NCI-H2227 (cell line): Measurements from ENCODE around the gene TUSC2.
"Not testable (repeated sequence)": the region's sequence is repeated elsewhere in the genome, so short reads cannot be mapped to it uniquely, and the experiment has no call there.

Source experiments
- DNase-seq: peaks from one replicate; lab custom pipeline; 2025; ENCODE audit not compliant: unreplicated experiment; lab: John Stamatoyannopoulos, UW

The TUSC2 gene

DNA sequence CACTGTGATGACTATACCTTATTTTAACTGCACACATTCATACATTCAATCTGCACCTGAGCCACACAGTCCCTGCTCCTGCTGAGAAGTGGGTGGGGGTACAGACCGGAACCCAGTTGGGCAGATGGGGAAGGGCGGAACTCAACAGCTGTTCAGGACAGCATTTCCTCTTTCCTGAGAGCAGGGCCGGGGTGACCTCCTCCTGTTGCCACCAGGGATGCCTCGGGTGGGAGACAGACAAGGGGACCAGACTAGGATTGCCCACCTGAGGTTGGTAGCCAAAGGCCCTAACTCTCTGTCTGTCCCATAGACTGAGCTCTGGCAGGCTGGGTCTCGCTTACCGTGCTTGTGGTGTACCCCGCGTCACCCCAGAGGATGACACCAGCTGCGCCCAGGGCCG, 9.4 kb downstream of the TUSC2 start:
- no peak for DNase-seq

DNA sequence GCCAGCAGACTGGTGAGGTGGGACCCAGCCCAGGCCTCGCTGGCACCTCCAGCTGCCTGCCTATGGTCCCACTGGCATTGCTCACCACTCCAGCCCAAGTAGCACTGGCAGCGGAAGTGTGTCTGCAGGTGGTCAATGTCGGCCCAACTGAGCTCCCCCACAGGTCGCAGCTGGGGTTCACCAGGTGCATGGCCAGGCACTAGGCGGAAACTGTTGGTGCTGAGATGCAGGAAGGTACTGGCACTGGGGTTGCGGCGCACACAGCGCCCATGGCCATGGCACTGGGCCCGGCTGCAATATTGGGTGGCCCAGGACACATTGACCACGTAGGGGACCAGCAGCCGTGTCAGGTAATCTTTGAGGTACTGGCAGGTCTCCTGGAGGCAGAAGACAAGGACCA, 9.9 kb downstream of the TUSC2 start:
- no peak for DNase-seq

DNA sequence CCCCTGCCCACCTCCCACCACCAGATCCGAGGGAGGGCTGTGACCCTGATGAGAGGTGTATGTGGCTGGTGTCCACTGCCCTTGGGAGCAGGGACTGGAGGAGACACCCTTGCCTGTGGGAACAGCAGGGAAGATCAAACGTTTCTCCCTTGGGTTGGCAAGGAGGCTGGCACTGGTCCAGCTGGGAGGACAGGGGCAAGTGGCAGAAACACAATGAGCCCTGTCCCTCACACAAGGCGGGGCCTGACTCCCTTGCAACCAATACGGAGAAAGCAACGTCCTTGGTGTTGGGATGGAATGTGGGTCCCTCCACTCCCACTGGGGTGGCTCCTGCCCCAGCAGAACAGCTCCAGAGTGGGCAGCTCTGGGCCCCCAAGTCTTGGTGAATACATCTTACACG, 10.7 kb downstream of the TUSC2 start:
- no peak for DNase-seq

DNA sequence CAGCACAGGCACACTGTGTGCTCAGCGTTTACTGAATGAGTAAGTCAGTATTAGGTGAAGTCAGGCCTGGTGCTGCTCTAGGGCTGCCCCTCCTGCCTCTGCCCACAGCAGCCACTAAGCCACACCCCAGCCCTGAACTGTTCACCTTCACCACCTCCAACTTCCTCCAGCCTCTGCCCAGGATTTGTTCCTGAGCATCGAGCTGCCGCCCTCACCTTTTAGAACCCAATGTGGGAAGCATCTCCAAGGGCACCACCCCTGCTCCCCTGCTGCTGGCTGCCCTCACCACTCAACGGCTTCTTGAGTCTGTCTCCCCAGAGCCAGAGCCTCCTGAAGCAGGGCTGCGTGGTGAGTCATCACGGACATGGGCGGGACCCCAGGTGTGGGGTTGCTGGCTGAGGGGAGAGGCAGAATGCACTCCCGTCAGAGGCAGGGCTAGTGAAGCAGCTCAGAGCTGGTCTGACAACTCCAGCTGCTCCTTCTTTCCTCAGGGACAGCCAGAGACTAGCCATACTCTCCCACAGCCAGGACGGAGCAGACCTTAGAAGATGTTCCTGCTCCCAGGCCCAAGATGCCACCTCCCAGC, 11.3 kb downstream of the TUSC2 start:
- DNase-seq: peak; percentile 67

DNA sequence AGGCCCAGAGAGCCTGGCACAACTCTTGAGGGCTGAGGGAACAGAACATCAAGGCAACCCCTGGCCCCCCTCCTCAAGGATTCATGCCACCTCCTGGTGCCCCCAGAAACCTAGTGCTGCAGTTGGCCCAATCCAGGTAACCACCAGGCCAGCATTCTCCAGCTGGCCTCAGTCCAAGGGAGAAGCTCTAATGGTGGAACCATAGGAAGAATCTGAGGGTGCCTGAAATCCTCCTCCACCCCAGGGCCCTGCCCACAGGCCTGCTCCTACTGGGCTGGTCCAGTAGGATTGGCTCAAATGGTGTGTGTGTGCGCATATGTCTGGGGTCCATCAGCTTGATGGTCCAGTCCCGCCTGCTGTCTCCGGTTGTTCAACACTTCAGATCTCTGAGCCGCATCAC, 13.2 kb downstream of the TUSC2 start:
- no peak for DNase-seq

DNA sequence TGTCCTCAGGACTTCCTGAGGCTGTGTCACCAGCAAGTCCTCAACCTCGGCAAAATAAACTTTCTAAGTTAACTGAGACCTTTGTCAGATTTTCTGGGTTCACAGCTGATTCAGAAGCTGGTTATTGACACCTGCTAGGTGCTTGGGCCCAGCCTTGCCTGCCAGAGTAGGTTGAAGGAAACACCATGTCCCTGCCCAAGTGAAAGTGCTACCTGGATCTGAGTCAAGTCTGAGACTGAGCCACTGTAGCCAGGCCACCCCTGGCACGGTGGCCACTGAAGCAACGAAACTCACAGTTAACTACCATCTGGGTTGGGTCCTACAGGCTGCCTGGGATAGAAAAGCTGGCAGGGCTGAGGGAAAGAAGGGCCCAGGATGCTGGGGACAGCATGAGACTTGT, 13.7 kb downstream of the TUSC2 start:
- no peak for DNase-seq

DNA sequence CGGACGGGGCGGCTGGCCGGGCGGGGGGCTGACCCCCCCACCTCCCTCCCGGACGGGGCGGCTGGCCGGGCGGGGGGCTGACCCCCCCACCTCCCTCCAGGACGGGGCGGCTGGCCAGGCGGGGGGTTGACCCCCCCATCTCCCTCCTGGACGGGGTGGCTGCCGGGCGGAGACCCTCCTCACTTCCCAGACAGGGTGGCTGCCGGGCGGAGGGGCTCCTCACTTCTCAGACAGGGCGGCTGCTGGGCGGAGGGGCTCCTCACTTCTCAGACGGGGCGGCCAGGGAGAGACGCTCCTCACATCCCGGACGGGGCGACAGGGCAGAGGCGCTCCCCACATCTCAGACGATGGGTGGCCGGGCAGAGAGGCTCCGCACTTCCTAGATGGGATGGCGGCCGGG, 16.0 kb downstream of the TUSC2 start:
- DNase-seq: not testable (repeated sequence)

DNA sequence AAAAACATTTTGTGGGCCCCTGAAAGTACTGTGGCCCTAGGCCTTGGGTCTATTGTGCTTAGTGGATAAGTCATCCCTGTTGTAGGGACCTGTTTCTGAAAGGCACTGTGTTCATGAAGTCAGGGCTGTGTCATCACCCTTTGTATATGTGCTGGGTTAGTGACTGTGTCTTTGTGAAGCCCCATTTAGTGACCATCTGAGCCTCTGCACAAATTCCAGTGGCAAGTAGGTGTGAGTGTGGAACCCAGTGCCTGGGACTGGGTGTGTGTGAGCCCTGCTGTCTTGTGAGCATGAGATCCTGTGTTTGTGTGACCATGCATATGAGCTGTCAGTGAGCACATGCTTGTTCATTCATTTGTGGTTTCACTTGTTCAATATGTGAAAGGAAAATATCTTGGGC, 23.4 kb downstream of the TUSC2 start:
- no peak for DNase-seq

DNA sequence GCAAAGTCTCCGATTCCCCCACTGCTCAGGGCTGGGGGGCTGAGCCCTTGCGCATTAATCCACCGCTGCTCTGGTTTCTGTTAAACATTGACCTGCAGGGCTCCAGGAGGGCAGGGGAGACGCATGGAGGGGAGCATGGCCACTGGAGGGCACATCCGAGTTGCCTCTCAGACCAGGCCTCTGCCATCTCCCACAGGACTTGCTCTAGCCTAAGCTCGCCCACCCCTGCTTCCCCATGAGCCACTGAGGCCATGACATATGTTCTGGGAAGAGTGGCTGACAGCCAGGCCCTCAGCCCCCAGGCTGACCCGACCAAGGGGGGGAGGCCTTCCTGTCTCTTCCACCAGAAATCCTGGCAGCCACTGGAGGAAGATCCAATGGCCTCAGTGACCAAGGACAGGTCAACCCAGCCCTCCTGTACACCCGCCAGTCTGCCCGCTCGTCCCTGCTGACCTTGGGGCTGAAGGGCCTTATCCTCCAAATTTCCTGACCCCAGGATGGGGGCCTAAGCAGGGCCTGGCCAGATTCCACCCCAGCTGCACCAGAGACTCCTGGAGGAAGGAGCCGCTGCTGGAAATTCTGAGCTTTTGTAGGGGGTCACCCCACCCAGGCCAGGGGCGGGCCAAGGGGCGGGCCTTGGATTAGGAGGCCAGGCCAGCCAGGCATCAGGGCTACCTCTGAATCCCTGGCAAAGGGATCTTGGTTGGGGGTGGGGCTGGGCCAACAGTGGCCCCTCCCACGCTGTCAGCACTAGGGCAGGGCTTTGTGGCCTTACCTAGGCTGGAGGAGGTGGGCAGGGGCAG, 24.8 kb downstream of the TUSC2 start, which contains the start of gene HYAL1:
Gene HYAL1 (minus strand): TSS at position 562 of the 803 bp plus-strand sequence. CDS start 618 bp downstream, outside the sequence.
- DNase-seq: no peak

DNA sequence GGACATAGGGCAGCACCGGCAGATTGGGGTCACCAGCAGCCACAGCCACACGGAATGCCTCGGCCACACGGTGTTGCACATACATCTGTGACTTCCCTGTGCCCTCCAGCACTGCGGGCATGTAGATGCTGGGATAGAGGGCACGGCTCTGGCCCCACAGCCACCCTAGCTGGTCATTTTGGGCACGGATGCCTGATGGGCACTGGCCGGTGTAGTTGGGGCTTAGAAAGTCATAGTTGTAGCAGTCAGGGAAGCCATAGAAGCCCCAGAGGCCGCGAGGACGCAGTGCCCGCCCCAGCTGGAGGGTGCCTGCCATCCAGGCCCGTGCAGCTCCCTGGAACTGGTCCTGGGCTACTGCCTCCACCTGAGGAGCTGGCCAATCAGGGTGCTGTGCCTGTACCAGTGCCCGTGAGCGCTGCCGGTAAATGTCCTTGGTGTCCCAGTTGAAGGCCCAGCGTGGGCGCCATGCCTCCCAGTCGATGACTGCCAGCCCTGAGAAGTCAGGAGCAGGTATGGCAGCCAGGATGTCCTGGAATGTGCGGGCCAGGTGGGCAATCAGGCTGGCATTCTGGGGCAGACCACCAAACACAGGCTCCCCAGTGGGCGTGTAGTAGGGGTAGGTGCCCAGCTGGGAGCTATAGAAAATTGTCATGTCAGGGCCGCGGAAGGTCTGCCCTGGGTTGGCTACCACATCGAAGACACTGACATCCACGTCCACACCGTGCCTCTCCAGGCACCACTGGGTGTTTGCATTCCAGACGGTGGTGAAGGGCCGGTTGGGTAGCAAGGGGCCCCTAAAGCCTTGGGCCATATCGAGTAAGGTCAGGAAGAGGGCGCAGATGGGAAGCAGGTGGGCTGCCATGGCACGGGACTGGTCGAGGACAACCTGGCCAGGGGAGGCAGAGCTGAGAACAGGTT, 25.7 kb downstream of the TUSC2 start:
- no peak for DNase-seq

DNA sequence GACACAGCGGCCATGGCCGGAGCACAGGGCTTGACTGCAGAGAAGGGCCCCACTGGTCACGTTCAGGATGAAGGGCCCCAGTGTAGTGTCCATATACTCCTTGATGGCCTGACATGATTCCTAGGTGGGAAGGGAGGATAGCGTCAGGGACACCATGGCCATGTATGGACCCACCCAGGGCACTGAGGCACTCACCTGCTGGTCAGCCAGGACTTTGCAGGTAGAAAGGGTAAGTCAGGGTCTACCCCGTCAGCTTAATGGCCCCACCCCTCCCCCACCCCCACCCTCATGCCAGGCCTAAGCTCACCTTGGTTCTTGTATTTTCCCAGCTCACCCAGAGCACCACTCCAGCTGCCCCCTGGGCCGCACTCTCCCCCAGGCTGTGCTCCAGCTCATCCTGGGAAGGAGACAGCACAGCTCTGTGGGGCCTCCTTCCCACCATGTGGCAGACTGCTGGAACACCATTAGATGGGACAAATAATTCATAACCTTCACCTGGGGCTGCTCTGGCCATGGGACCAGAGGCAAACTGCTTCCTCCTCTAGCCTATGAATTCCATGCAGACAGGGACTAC, 27.3 kb downstream of the TUSC2 start:
- no peak for DNase-seq

DNA sequence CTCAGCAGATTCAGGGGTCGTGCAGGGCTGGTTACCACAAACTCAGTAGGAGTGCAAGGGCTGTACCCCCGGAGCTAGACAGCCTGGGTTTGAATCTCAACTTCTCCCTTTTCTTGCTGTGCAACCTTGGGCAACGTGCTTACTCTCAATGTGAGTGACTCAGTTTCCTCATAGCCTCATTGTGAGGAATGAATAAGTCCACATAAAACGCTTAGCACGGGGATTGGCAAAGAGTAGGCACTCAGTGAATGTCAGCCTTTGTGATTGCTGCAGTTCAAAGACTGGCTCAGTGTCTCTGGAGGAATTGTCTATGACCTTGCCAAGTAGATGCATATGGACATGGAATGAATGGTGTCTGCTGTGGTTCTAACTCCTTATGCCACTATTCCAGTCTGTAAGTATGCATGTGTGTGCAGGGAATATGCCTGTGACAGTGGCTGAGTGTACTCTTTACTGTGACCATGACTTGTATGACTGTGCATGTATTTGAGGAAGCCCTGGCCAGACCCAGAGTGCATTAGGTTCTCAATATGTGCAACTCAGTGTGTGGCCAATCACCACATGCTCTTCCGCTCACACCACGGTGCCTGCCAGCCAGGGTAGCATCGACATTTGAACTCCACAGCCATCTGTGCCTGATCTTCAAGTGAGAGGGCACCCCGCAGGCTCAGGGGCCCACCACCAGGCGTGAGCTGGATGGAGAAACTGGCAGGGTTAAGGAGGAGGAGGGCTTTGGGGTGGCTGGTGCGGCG, 27.9 kb downstream of the TUSC2 start:
- DNase-seq: no peak

DNA sequence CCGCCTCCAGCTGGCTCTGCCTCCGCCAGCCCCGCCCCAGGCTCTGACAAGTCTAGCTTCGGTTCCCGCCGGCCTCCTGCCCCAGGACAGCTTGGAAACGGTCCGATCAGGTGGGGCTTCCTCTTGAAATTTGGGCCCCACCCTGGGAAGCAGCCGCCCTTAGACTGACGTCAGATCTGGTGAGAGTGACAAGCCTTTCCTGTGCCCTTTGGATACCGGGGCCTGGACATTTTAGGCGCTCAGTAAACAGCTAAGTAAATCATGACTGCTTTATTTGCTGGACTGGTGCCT, 28.4 kb downstream of the TUSC2 start:
- no peak for DNase-seq

DNA sequence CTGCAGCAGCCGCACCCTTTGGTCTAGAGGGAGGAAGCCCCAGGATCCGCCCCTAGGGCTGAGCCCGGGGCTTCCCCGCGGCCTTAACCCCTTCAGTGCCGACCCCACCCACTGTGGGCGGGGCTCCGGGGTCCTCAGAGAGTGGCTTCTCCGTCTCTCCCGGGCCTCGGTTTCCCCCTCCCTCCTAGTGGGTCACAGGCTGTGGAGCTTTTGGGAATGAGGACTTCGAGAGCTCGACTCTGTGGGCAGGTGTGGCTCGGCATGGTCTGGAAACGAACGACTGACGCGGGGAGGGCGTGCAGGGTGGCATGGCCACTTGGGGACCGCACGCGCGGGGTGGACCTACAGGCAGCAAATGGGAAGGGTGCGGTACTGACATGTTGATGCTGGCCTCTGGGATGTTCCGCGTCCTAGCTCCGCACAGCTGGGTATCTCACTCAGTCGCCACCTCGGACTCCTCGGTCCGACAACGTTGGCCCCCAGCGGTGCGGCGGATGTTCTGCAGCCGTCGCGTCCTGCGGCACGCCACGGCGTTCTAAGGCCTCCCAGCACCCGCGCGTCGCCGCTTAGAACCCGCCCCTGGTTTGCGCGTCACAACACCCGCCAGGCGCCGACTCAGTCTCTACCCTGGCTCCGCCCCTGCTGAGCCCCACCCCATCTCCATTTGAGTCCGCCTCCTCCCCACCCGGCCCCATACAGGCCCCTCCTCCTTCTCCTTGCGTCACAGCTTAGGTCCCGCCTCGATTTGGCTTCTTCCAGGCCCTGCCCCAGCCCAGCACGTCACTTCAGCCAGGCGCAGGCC, 29.0 kb downstream of the TUSC2 start, which contains the start of the genes HYAL3 and NAA80:
Gene HYAL3 (minus strand): TSS at position 570 of the 802 bp plus-strand sequence. CDS start 3,803 bp downstream, outside the sequence.
Gene NAA80 (minus strand): TSS at position 570 of the 802 bp plus-strand sequence. CDS start 1,942 bp downstream, outside the sequence.
- peak; percentile 97 for DNase-seq

DNA sequence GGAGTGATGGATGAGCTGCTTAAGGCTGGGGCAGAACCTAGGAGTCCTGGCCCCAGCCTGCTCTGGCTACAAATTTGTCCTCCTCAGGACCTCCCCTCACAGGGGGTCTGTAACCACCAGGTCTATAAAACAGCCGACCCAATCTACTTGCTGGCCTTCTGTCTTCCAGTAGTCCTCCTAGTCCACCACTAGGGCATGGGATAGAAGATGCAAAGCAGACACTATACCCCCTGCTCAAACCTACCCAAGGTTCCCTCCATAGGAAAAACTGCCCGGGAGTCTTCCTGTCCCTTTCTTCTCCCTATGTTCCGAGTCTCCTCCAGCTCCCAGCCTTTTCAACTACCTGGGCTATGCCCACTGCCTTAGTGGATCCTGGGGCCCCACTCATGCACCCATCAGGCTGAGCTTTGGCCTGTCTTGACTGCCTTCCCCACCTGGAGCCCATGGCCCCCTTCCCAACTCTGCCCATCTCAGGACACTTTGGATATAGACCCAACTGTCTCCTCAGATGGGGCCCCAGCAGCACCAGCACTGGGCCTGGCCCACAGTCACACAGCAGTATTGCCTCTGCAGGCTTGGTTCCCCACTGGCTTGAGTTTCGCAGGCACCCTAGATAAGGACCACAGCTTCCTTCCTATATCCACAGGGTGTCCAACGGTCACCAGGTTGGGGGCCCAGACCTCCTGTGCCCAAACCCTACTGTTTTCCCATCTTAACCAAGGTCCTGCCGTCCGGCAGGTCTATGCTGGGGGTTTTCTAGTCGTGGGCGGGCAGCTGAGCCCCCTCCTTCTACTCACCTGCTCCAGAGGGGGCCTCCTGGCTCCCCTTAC, 29.9 kb downstream of the TUSC2 start:
- no peak for DNase-seq

DNA sequence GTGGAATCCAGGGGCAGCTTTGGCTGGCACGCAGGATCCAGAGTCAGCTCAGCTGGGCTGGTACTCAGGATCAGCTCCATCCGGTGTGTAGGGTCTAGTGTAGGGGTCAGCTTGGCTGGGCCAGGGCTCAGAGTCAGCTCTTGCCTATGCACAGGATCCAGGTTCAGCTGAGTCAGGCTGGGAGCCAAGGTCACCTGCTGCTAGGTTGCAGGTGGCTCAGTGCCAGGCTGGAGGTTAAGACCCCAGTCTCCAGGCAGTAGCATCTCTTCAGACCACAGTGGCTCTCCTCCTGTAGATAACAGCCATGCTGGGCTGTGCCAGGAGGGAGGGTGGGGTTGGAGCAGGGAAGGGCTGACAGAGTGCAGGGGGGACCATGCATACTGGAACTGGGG, 30.6 kb downstream of the TUSC2 start:
- DNase-seq: no peak

DNA sequence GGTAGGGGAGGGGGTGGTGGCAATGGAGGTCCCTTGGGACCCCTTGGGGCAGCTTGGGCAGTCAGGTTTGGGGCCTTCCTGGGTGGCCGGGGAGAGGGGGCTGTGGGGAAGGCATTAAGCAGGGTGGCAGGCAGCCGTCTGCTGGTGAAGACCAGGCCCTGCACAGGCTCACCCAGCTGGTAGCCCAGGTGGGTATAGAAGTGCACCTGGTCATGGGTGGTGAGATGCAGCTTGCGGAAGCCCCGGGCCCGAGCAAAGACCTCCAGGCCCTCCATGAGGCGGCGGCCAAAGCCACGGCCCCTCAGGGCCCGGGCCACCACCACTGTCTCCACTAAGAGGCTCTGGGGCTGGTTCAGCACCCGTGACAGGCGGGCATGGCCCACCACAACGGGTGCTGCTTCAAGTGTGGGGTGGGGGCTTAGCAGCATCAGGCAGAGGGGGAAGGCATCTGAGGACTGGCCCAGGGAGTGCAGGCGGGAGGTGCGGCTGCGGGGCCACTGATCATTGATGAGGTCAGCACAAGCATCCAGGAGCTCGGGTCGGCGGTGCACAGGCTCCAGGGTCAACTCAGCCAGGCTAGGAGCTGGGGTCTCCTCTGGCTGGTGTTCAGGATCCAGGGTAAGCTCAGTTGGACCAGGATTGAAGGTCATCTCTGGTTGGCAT, 31.2 kb downstream of the TUSC2 start:
- no peak for DNase-seq
